Activated naive CD4-positive, alpha-beta T cell treated with Interleukin-2 at 50 U/mL for 16 hours (primary cell): ENCODE data around the gene HTR1E.
"Not testable (repeated sequence)": the region's sequence is repeated elsewhere in the genome, so short reads cannot be mapped to it uniquely, and the experiment has no call there.

Source experiments
- DNase-seq: peaks from one replicate; pipeline ENCODE4 v3.0.0-alpha.2; 2020

HTR1E gene

GRCh38 chr6:86978251-86978650 lies 40.9 kb downstream of the HTR1E start:
- no peak for DNase-seq

GRCh38 chr6:87001494-87001893 lies 64.2 kb downstream of the HTR1E start:
- DNase-seq, result no peak

- not testable (repeated sequence) for DNase-seq
Measured at GRCh38 chr6:87002391-87002790, 65.1 kb downstream of the HTR1E start.

GRCh38 chr6:87006541-87006940 lies 69.2 kb downstream of the HTR1E start:
- not testable (repeated sequence) for DNase-seq

GRCh38 chr6:87009581-87009980 lies 72.3 kb downstream of the HTR1E start:
- DNase-seq, result not testable (repeated sequence)

- no peak for DNase-seq
Measured at GRCh38 chr6:87012035-87012434, 74.7 kb downstream of the HTR1E start.

GRCh38 chr6:87012743-87013142 lies 75.4 kb downstream of the HTR1E start:
- no peak for DNase-seq

GRCh38 chr6:87016772-87017171 lies 79.4 kb downstream of the HTR1E start:
- no peak for DNase-seq

GRCh38 chr6:87027021-87027420 lies 89.7 kb downstream of the HTR1E start:
- DNase-seq, result no peak

- DNase-seq, result no peak
Measured at GRCh38 chr6:87029711-87030314, 92.5 kb downstream of the HTR1E start.

GRCh38 chr6:87040729-87041128 lies 103.4 kb downstream of the HTR1E start:
- no peak for DNase-seq

GRCh38 chr6:87045521-87046075 lies 108.3 kb downstream of the HTR1E start:
- DNase-seq, result no peak

GRCh38 chr6:87049779-87050178 lies 112.5 kb downstream of the HTR1E start:
- no peak for DNase-seq

GRCh38 chr6:87053312-87053711 lies 116.0 kb downstream of the HTR1E start:
- DNase-seq, result no peak

GRCh38 chr6:87054143-87054833 lies 117.0 kb downstream of the HTR1E start:
- DNase-seq, result no peak

- no peak for DNase-seq
Measured at GRCh38 chr6:87059943-87060342, 122.6 kb downstream of the HTR1E start.

- no peak for DNase-seq
Measured at GRCh38 chr6:87065117-87065516, 127.8 kb downstream of the HTR1E start.
